WTC11 (cell line): ENCODE results near the gene ATG2B. TPM values are rescaled to one million over a fixed set of nuclear protein-coding genes. Genes with fewer than 3 reads are reported as not detected.

Experiments
- ATAC-seq: fragments of 200-7000 bp; cut with Tn5 transposase; 2 replicates; pipeline ENCODE4 v1.10.0; 2021; ENCODE audit warnings: mild to moderate bottlenecking, moderate library complexity
- CTCF ChIA-PET: fragments of 300-600 bp; sonication (Branson Sonifier 250); formaldehyde crosslinking; loops from one replicate; lab custom pipeline; 2021; ENCODE audit warnings: antibody characterized with exemption; lab: Charles Lee
- POLR2A ChIA-PET: fragments of 350-600 bp; sonication (Branson Sonifier 250); formaldehyde crosslinking; loops from one replicate; lab custom pipeline; 2021; ENCODE audit warnings: antibody characterized with exemption; lab: Charles Lee
- DNase-seq: peaks from one replicate; pipeline ENCODE4 v3.0.0; 2021; ENCODE audit warnings: low spot score
- H3K27ac Mint-ChIP-seq: 2 replicates; pipeline ENCODE4 v1.8.0; 2021; ENCODE audit warnings: mixed read lengths
- H3K27me3 Mint-ChIP-seq: 2 replicates; pipeline ENCODE4 v1.8.0; 2021; ENCODE audit warnings: low read depth, mild to moderate bottlenecking, moderate library complexity, mixed read lengths
- H3K36me3 Mint-ChIP-seq: 2 replicates; pipeline ENCODE4 v1.8.0; 2021; ENCODE audit warnings: mixed read lengths
- H3K4me1 Mint-ChIP-seq: 2 replicates; pipeline ENCODE4 v1.8.0; 2022; ENCODE audit warnings: mixed read lengths
- H3K4me3 Mint-ChIP-seq: 2 replicates; pipeline ENCODE4 v1.8.0; 2021; ENCODE audit warnings: mild to moderate bottlenecking, moderate library complexity, mixed read lengths
- H3K9me3 Mint-ChIP-seq: 2 replicates; pipeline ENCODE4 v1.8.0; 2021; ENCODE audit warnings: mixed read lengths
- AR ChIP-seq: fragments of 250-450 bp; sonication (Bioruptor Pico); IDR thresholded peaks from 2 replicates; pipeline ENCODE4 v1.9.0; 2021; ENCODE audit warnings: mild to moderate bottlenecking
- ATF1 ChIP-seq: sonication (generic); formaldehyde crosslinking; IDR thresholded peaks from 2 replicates; pipeline ENCODE4 v1.8.1; 2023; ENCODE audit warnings: mild to moderate bottlenecking, moderate library complexity, missing genetic modification reagents
- ATF3 ChIP-seq: sonication (generic); formaldehyde crosslinking; conservative IDR thresholded peaks from 2 replicates; pipeline ENCODE4 v1.8.1; 2022; ENCODE audit warnings: mild to moderate bottlenecking, missing genetic modification reagents
- ELF4 ChIP-seq: sonication (generic); formaldehyde crosslinking; IDR thresholded peaks from 2 replicates; pipeline ENCODE4 v1.8.1; 2022; ENCODE audit warnings: low read depth, mild to moderate bottlenecking, moderate library complexity, missing genetic modification reagents
- ESRRA ChIP-seq: sonication (generic); formaldehyde crosslinking; IDR thresholded peaks from 2 replicates; pipeline ENCODE4 v1.8.1; 2022; ENCODE audit warnings: mild to moderate bottlenecking, missing genetic modification reagents, borderline replicate concordance
- ETV6 ChIP-seq: sonication (generic); formaldehyde crosslinking; IDR thresholded peaks from 2 replicates; pipeline ENCODE4 v1.8.1; 2022; ENCODE audit warnings: mild to moderate bottlenecking, missing genetic modification reagents
- FOXP1 ChIP-seq: sonication (generic); formaldehyde crosslinking; IDR thresholded peaks from 2 replicates; pipeline ENCODE4 v1.8.0; 2022; ENCODE audit warnings: missing genetic modification reagents, mild to moderate bottlenecking, moderate library complexity, borderline replicate concordance
- GTF2I ChIP-seq: fragments of 250-450 bp; sonication (Bioruptor Pico); conservative IDR thresholded peaks from 2 replicates; pipeline ENCODE4 v1.4.0; 2021; ENCODE audit warnings: mild to moderate bottlenecking
- MAX ChIP-seq: sonication (generic); formaldehyde crosslinking; IDR thresholded peaks from 2 replicates; pipeline ENCODE4 v1.8.0; 2022; ENCODE audit warnings: mild to moderate bottlenecking, missing genetic modification reagents
- OVOL2 ChIP-seq: fragments of 250-450 bp; sonication (Bioruptor Pico); IDR thresholded peaks from 2 replicates; pipeline ENCODE4 v1.9.0; 2021; ENCODE audit warnings: mild to moderate bottlenecking, borderline replicate concordance
- SOX15 ChIP-seq: fragments of 250-450 bp; sonication (Bioruptor Pico); IDR thresholded peaks from 2 replicates; pipeline ENCODE4 v1.9.0; 2021; ENCODE audit warnings: mild to moderate bottlenecking
- ZNF138 ChIP-seq: sonication (generic); formaldehyde crosslinking; conservative IDR thresholded peaks from 2 replicates; pipeline ENCODE4 v1.8.1; 2022; ENCODE audit warnings: mild to moderate bottlenecking, moderate library complexity, missing genetic modification reagents
- ZNF396 ChIP-seq: fragments of 250-450 bp; sonication (Bioruptor Pico); IDR thresholded peaks from 2 replicates; pipeline ENCODE4 v1.8.0; 2021; ENCODE audit warnings: mild to moderate bottlenecking, moderate library complexity, borderline replicate concordance
- total RNA-seq: library from RNA; stranded (reverse); gene quantifications from 3 replicates; pipeline ENCODE4 v1.2.3, GENCODE V29; 2021
- TF ChIP-seq, protein P1 (sequence below): sonication (generic); formaldehyde crosslinking; IDR thresholded peaks from 2 replicates; pipeline ENCODE4 v1.8.1; 2023; ENCODE audit warnings: mild to moderate bottlenecking, missing genetic modification reagents, moderate library complexity
- TF ChIP-seq, protein P2 (sequence below): sonication (generic); formaldehyde crosslinking; IDR thresholded peaks from 2 replicates; pipeline ENCODE4 v1.8.1; 2022; ENCODE audit warnings: low read depth, mild to moderate bottlenecking, moderate library complexity, missing genetic modification reagents, borderline replicate concordance
- TF ChIP-seq, protein P3 (sequence below): fragments of 250-450 bp; sonication (Bioruptor Pico); IDR thresholded peaks from 2 replicates; pipeline ENCODE4 v2.1.2; 2022; ENCODE audit warnings: mild to moderate bottlenecking, moderate library complexity
- TF ChIP-seq, protein P4 (sequence below): sonication (generic); formaldehyde crosslinking; IDR thresholded peaks from 2 replicates; pipeline ENCODE4 v1.8.0; 2023; ENCODE audit warnings: mild to moderate bottlenecking, missing genetic modification reagents

Gene ATG2B
- total RNA-seq, 1 experiment from 2014 or later, result 10.3 TPM

DNA sequence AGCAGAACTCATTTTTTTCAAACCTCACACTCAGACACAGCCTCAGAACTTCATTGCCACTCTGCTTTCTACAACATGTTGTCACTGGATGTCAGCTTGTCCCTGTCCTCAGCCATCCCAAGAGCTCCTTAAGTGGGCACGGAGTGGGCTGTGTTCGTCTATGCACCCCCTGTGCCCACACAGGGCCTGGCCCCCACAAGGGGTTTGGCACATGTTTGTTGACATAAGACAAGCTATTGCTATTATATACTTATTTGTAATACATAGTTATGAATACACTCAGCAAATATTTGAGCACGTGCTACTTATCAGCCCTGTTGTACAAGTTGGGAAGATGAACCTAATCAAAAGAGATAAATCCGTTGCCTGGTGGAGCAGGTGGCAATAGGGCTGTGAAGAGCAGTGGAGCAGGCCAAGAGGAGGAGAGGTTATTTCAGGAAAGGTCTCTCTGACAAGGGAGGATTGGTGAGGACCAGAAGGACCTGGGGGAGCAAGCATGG is 111.4 kb downstream of the ATG2B start:
- ATAC-seq (no peak), DNase-seq (no peak)
- Mint-ChIP-seq H3K4me1 (peaks cover 21% of the 10 kb centered on the region), H3K4me3 (no peak overlapping the region), H3K9me3 (no peaks in the 10 kb centered on the region), H3K27ac (no peak overlapping the region), H3K36me3 (no peaks in the 10 kb centered on the region), H3K27me3 (no peaks in the 10 kb centered on the region; the same call in 1 of the 2 replicates)
- TF ChIP-seq ATF3, result no peak
- no peak for TF ChIP-seq ELF4 (CRISPR knock-in tag)
- no peak for TF ChIP-seq GTF2I (CRISPR knock-in tag)
- TF ChIP-seq ZNF138 (CRISPR knock-in tag), result no peak
- TF ChIP-seq OVOL2 (CRISPR knock-in tag), result no peak
- no peak for TF ChIP-seq SOX15 (CRISPR knock-in tag)
- TF ChIP-seq, protein P1, sequence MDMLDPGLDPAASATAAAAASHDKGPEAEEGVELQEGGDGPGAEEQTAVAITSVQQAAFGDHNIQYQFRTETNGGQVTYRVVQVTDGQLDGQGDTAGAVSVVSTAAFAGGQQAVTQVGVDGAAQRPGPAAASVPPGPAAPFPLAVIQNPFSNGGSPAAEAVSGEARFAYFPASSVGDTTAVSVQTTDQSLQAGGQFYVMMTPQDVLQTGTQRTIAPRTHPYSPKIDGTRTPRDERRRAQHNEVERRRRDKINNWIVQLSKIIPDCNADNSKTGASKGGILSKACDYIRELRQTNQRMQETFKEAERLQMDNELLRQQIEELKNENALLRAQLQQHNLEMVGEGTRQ (CRISPR knock-in tag), result no peak
- TF ChIP-seq FOXP1 (CRISPR knock-in tag), result no peak
- no peak for TF ChIP-seq AR
- TF ChIP-seq, protein P2, sequence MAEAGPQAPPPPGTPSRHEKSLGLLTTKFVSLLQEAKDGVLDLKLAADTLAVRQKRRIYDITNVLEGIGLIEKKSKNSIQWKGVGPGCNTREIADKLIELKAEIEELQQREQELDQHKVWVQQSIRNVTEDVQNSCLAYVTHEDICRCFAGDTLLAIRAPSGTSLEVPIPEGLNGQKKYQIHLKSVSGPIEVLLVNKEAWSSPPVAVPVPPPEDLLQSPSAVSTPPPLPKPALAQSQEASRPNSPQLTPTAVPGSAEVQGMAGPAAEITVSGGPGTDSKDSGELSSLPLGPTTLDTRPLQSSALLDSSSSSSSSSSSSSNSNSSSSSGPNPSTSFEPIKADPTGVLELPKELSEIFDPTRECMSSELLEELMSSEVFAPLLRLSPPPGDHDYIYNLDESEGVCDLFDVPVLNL (CRISPR knock-in tag), result no peak
- TF ChIP-seq ETV6 (CRISPR knock-in tag), result no peak
- no peak for TF ChIP-seq ATF1 (CRISPR knock-in tag)
- TF ChIP-seq, protein P3, sequence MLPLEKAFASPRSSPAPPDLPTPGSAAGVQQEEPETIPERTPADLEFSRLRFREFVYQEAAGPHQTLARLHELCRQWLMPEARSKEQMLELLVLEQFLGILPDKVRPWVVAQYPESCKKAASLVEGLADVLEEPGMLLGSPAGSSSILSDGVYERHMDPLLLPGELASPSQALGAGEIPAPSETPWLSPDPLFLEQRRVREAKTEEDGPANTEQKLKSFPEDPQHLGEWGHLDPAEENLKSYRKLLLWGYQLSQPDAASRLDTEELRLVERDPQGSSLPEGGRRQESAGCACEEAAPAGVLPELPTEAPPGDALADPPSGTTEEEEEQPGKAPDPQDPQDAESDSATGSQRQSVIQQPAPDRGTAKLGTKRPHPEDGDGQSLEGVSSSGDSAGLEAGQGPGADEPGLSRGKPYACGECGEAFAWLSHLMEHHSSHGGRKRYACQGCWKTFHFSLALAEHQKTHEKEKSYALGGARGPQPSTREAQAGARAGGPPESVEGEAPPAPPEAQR (CRISPR knock-in tag), result no peak
- TF ChIP-seq, protein P4, sequence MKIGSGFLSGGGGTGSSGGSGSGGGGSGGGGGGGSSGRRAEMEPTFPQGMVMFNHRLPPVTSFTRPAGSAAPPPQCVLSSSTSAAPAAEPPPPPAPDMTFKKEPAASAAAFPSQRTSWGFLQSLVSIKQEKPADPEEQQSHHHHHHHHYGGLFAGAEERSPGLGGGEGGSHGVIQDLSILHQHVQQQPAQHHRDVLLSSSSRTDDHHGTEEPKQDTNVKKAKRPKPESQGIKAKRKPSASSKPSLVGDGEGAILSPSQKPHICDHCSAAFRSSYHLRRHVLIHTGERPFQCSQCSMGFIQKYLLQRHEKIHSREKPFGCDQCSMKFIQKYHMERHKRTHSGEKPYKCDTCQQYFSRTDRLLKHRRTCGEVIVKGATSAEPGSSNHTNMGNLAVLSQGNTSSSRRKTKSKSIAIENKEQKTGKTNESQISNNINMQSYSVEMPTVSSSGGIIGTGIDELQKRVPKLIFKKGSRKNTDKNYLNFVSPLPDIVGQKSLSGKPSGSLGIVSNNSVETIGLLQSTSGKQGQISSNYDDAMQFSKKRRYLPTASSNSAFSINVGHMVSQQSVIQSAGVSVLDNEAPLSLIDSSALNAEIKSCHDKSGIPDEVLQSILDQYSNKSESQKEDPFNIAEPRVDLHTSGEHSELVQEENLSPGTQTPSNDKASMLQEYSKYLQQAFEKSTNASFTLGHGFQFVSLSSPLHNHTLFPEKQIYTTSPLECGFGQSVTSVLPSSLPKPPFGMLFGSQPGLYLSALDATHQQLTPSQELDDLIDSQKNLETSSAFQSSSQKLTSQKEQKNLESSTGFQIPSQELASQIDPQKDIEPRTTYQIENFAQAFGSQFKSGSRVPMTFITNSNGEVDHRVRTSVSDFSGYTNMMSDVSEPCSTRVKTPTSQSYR (CRISPR knock-in tag), result no peak
- no peak for TF ChIP-seq ZNF396 (CRISPR knock-in tag)
- no peak for TF ChIP-seq ESRRA (CRISPR knock-in tag)
- TF ChIP-seq MAX (CRISPR knock-in tag), result no peak
- ChIA-PET POLR2A (no interaction called here), CTCF (interaction anchor here (1.2 to 1.3 kb wide), 2 partner anchors 23 to 151 kb away, joined by 3 to 4 read pairs; no protein-coding TSS in a partner anchor)
